HCT116 (cell line): Measurements from ENCODE around the gene TAOK3. TPM values are rescaled to one million over a fixed set of nuclear protein-coding genes. Genes with fewer than 3 reads are reported as not detected.
"Not testable (repeated sequence)": the region's sequence is repeated elsewhere in the genome, so short reads cannot be mapped to it uniquely, and the experiment has no call there.

Source experiments
- ATAC-seq: fragments of 200-7000 bp; cut with Tn5 transposase; 2 replicates; pipeline ENCODE4 v1.9.1; 2020; ENCODE audit warnings: mild to moderate bottlenecking, moderate library complexity
- BruUV-seq: library from RNA; stranded (reverse); fragments of 400-500 nt; replicated peaks from 2 replicates; lab custom pipeline; 2021; lab: Mats Ljungman, UMichigan
- CTCF ChIA-PET: fragments of 300-600 bp; sonication (Branson Sonifier 250); formaldehyde crosslinking; loops from one replicate; lab custom pipeline; 2021; ENCODE audit warnings: antibody characterized with exemption; lab: Charles Lee
- POLR2A ChIA-PET: fragments of 300-600, 350-600 bp; sonication (Branson Sonifier 250); formaldehyde crosslinking; loops from one replicate; lab custom pipeline; 2021; ENCODE audit warnings: antibody characterized with exemption; lab: Charles Lee
- RAD21 ChIA-PET, 2 experiments: fragments of 300-600 bp; sonication (Branson Sonifier 250); formaldehyde crosslinking; loops; one replicate each; lab custom pipeline; 2023; ENCODE audit warnings: low total read pairs in 2 of 2; ENCODE audit not compliant: uncharacterized antibody in 2 of 2, unreplicated experiment in 2 of 2, low non-redundant PET in 1 of 2; lab: Charles Lee
- DNase-seq: peaks from one replicate; pipeline ENCODE4 v3.0.0-alpha.2; 2010; ENCODE audit warnings: low read depth, low spot score
- H2AFZ ChIP-seq: fragments of 200-600 bp; shearing (Covaris generic), sonication (generic); 2 replicates; pipeline ENCODE4 v1.6.1; 2017; ENCODE audit warnings: low read depth, mixed run types, mixed read lengths, antibody characterized with exemption, low read length; ENCODE audit not compliant: poor library complexity, severe bottlenecking
- H3K27ac ChIP-seq: 2 replicates; pipeline ENCODE4 v1.5.1; 2012; ENCODE audit warnings: low read depth, low read length
- H3K27me3 ChIP-seq: fragments of 200-600 bp; sonication (generic); 2 replicates; pipeline ENCODE4 v1.6.1; 2016; ENCODE audit warnings: mixed run types, low read length, mixed read lengths; ENCODE audit not compliant: insufficient read depth
- H3K36me3 ChIP-seq, 2 experiments: fragments of 200-500 bp in 1 of 2; fragments of 200-600 bp in 1 of 2; sonication (Bioruptor generic) in 1 of 2; sonication (generic) in 1 of 2; 2 replicates each; pipeline versions ENCODE4 v1.5.1 to v1.6.1; 2014 to 2016; ENCODE audit warnings: low read length in 2 of 2, inconsistent platforms in 1 of 2, mixed read lengths in 1 of 2, mixed run types in 1 of 2; ENCODE audit not compliant: insufficient read depth in 2 of 2, control insufficient read depth in 1 of 2
- H3K4me1 ChIP-seq, 2 experiments: fragments of 200-600 bp in 1 of 2; sonication (generic) in 1 of 2; 2 replicates each; pipeline versions ENCODE4 v1.5.1 to v1.6.1; 2012 to 2017; ENCODE audit warnings: low read length in 2 of 2, inconsistent platforms in 1 of 2, mild to moderate bottlenecking in 1 of 2, mixed read lengths in 1 of 2, mixed run types in 1 of 2, moderate library complexity in 1 of 2; ENCODE audit not compliant: insufficient read depth in 2 of 2, control insufficient read depth in 1 of 2
- H3K4me2 ChIP-seq: fragments of 200-600 bp; sonication (generic); 2 replicates; pipeline ENCODE4 v1.6.1; 2017; ENCODE audit warnings: mixed run types, low read length, mixed read lengths
- H3K4me3 ChIP-seq, 2 experiments: fragments of 200-600 bp in 1 of 2; sonication (generic) in 1 of 2; replicated peaks in 1 of 2; 2 replicates each; pipeline ENCODE4 v1.5.1; 2011 to 2016; ENCODE audit warnings: low read length in 2 of 2, control low read depth in 1 of 2, low read depth in 1 of 2, mild to moderate bottlenecking in 1 of 2, mixed read lengths in 1 of 2, mixed run types in 1 of 2
- H3K79me2 ChIP-seq: fragments of 200-600 bp; sonication (generic); 2 replicates; pipeline ENCODE4 v1.6.1; 2017; ENCODE audit warnings: mild to moderate bottlenecking, mixed run types, low read length, moderate library complexity, mixed read lengths; ENCODE audit not compliant: insufficient read depth
- H3K9ac ChIP-seq: fragments of 200-600 bp; sonication (generic); 2 replicates; pipeline ENCODE4 v1.6.1; 2016; ENCODE audit warnings: low read length, mixed read lengths
- H3K9me2 ChIP-seq: fragments of 200-600 bp; sonication (generic), shearing (Covaris generic); 2 replicates; pipeline ENCODE4 v1.6.1; 2017; ENCODE audit warnings: mixed run types, mild to moderate bottlenecking, moderate library complexity; ENCODE audit not compliant: insufficient read depth
- H3K9me3 ChIP-seq, 2 experiments: fragments of 200-500 bp in 1 of 2; fragments of 200-600 bp in 1 of 2; sonication (Bioruptor generic) in 1 of 2; sonication (generic) in 1 of 2; 2 replicates each; pipeline ENCODE4 v1.6.1; 2014 to 2017; ENCODE audit warnings: low read length in 2 of 2, mixed read lengths in 2 of 2, inconsistent platforms in 1 of 2, low read depth in 1 of 2, mild to moderate bottlenecking in 1 of 2, mixed run types in 1 of 2, moderate library complexity in 1 of 2; ENCODE audit not compliant: control insufficient read depth in 1 of 2, insufficient read depth in 1 of 2
- H4K20me1 ChIP-seq: fragments of 200-600 bp; sonication (generic), shearing (Covaris generic); 2 replicates; pipeline ENCODE4 v1.6.1; 2017; ENCODE audit warnings: mixed run types, mild to moderate bottlenecking, moderate library complexity; ENCODE audit not compliant: insufficient read depth
- CBX3 ChIP-seq: IDR thresholded peaks from 2 replicates; pipeline ENCODE4 v1.6.1; 2012; ENCODE audit warnings: low read depth
- EZH2phosphoT487 ChIP-seq: fragments of 200-600 bp; IDR thresholded peaks from 2 replicates; pipeline ENCODE4 v1.6.1; 2018; ENCODE audit warnings: antibody characterized with exemption, borderline replicate concordance
- POLR2A ChIP-seq: IDR thresholded peaks from 2 replicates; pipeline ENCODE4 v1.7.0; 2011; ENCODE audit warnings: borderline replicate concordance; ENCODE audit not compliant: insufficient read depth, insufficient read length; ENCODE audit errors: extremely low read depth
- POLR2AphosphoS5 ChIP-seq: IDR thresholded peaks from 2 replicates; pipeline ENCODE4 v1.6.1; 2011; ENCODE audit warnings: mild to moderate bottlenecking, low read depth, low read length, moderate library complexity
- RAD21 ChIP-seq: IDR thresholded peaks from 2 replicates; pipeline ENCODE4 v1.6.1; 2012; ENCODE audit warnings: low read depth, mild to moderate bottlenecking
- SIN3A ChIP-seq: IDR thresholded peaks from 2 replicates; pipeline ENCODE4 v1.6.1; 2012; ENCODE audit warnings: low read depth
- SP1 ChIP-seq: IDR thresholded peaks from 2 replicates; pipeline ENCODE4 v1.6.1; 2012; ENCODE audit warnings: low read depth
- YY1 ChIP-seq: IDR thresholded peaks from 2 replicates; pipeline ENCODE4 v1.6.1; 2011; ENCODE audit warnings: low read length, low read depth, moderate library complexity, mild to moderate bottlenecking; ENCODE audit not compliant: insufficient replicate concordance; ENCODE audit errors: extremely low read depth
- ZFX ChIP-seq: fragments of 450-650 bp; IDR thresholded peaks from 2 replicates; pipeline ENCODE4 v1.6.1; 2017
- ZNF274 ChIP-seq: fragments of 200-500 bp; sonication (Bioruptor generic); IDR thresholded peaks from 2 replicates; pipeline ENCODE4 v1.6.1; 2014; ENCODE audit warnings: mild to moderate bottlenecking, low read depth, low read length, inconsistent platforms
- intact Hi-C: fragments of 100-400 bp; cut with micrococcal nuclease; formaldehyde crosslinking; loops from 2 replicates; pipeline ENCODE4 v1.10.0; 2022
- total RNA-seq: library from RNA; stranded (reverse); gene quantifications from one replicate; pipeline ENCODE4 v1.2.1, GENCODE V29; 2021; ENCODE audit not compliant: unreplicated experiment
- TF ChIP-seq, protein P1 (sequence below): IDR thresholded peaks from 2 replicates; pipeline ENCODE4 v1.6.1; 2012
- TF ChIP-seq, protein P2 (sequence below): IDR thresholded peaks from 2 replicates; pipeline ENCODE4 v1.6.1; 2011; ENCODE audit warnings: mild to moderate bottlenecking, low read length, moderate library complexity; ENCODE audit not compliant: insufficient replicate concordance; ENCODE audit errors: extremely low read depth

The TAOK3 gene
- total RNA-seq, 1 experiment from 2014 or later: 10.5 TPM

DNA sequence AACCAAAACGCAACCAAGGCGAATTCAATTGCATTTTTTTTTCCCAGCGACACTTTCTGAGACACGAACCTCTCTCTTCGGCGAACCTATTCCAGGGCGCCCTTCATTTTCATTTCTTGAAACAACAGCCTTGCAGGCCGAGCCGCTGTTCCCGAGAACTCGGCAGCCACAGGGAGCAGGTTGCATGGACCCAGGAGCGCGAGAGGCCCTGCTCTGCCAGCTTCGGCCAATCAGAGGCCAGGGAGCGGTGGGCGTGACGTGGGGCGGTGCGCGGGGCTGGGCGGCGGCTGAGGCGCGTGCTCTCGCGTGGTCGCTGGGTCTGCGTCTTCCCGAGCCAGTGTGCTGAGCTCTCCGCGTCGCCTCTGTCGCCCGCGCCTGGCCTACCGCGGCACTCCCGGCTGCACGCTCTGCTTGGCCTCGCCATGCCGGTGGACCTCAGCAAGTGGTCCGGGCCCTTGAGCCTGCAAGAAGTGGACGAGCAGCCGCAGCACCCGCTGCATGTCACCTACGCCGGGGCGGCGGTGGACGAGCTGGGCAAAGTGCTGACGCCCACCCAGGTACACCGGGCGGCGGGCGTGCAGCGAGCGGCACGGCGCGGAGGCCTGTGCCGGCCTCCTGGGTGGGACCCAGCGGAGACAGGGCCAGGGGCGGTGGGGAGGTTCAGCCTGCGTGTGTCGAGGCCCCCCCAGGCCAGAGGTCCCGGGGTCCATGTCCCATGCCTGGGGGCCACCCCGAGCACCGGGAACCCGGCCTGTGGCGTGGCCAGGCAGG is 236.7 kb downstream of the TAOK3 start, which contains the start of gene PEBP1:
Gene PEBP1, plus strand, starts transcription at position 337 of the 771 bp plus-strand sequence. Its CDS starts 86 bp downstream, at position 423.
- no peaks in the 10 kb centered on the region for H3K9me3 ChIP-seq
- H3K4me2 ChIP-seq: peak within 1 kb of the TSS; percentile 94
- H3K79me2 ChIP-seq: peaks cover 31% of the 10 kb centered on the region
- DNase-seq (peak; percentile 85), ATAC-seq (peak; percentile 96)
- H2AFZ ChIP-seq: peak within 1 kb of the TSS; percentile 86
- BruUV-seq: no TSS peak
- ChIA-PET CTCF (interaction anchor here (0.6 to 2.3 kb wide), 5 partner anchors 14 to 242 kb away, joined by 3 to 13 read pairs (median 8); partner anchors contain the start of gene SUDS3), RAD21 (no interaction called here), POLR2A (interaction anchor here (1.0 to 1.8 kb wide), 4 partner anchors 11 to 242 kb away, joined by 3 to 5 read pairs (median 3); no protein-coding TSS in a partner anchor)
- H3K4me3 ChIP-seq: peak within 1 kb of the TSS; percentile 91 to 94
- peak within 1 kb of the TSS; percentile 81 for H3K27ac ChIP-seq
- intact Hi-C loops: loop anchor here (10.0 kb wide), 1 partner anchor 261 kb away; no protein-coding TSS in a partner anchor
- H3K4me1 ChIP-seq: peaks cover 21 to 29% of the 10 kb centered on the region in 2 experiments
- no peaks in the 10 kb centered on the region for H3K9me2 ChIP-seq
- TF ChIP-seq CBX3 (no peak; the same call in 1 of the 2 replicates), POLR2A (peak; percentile 88), RAD21 (no peak), SP1 (peak; percentile 95), YY1 (peak; percentile 62), ZFX (peak; percentile 94), SIN3A (peak; percentile 72), POLR2AphosphoS5 (peak; percentile 87), ZNF274 (no peak), EZH2phosphoT487 (no peak)
- TF ChIP-seq, protein P1, sequence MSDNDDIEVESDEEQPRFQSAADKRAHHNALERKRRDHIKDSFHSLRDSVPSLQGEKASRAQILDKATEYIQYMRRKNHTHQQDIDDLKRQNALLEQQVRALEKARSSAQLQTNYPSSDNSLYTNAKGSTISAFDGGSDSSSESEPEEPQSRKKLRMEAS: peak; percentile 99
- TF ChIP-seq, protein P2, sequence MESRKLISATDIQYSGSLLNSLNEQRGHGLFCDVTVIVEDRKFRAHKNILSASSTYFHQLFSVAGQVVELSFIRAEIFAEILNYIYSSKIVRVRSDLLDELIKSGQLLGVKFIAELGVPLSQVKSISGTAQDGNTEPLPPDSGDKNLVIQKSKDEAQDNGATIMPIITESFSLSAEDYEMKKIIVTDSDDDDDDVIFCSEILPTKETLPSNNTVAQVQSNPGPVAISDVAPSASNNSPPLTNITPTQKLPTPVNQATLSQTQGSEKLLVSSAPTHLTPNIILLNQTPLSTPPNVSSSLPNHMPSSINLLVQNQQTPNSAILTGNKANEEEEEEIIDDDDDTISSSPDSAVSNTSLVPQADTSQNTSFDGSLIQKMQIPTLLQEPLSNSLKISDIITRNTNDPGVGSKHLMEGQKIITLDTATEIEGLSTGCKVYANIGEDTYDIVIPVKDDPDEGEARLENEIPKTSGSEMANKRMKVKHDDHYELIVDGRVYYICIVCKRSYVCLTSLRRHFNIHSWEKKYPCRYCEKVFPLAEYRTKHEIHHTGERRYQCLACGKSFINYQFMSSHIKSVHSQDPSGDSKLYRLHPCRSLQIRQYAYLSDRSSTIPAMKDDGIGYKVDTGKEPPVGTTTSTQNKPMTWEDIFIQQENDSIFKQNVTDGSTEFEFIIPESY: peak; percentile 92
- no peaks in the 10 kb centered on the region for H4K20me1 ChIP-seq
- no peaks in the 10 kb centered on the region for H3K27me3 ChIP-seq
- H3K36me3 ChIP-seq: peaks cover 17 to 18% of the 10 kb centered on the region in 2 experiments
- H3K9ac ChIP-seq: peak within 1 kb of the TSS; percentile 96

DNA sequence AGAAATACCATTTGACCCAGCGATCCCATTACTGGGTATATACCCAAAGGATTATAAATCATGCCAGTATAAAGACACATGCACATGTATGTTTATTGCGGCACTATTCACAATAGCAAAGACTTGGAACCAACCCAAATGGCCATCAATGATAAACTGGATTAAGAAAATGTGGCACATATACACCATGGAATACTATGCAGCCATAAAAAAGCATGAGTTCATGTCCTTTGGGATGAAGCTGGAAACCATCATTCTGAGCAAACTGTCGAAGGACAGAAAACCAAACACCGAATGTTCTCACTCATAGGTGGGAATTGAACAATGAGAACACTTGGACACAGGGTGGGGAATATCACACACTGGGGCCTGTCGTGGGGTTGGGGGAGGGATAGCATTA is 243.3 kb downstream of the TAOK3 start:
- RAD21 ChIA-PET, H4K20me1 ChIP-seq, ATAC-seq, H3K36me3 ChIP-seq, DNase-seq, H3K9me2 ChIP-seq, H3K27ac ChIP-seq, H3K27me3 ChIP-seq, intact Hi-C loops, H3K79me2 ChIP-seq, H2AFZ ChIP-seq, H3K9me3 ChIP-seq, H3K9ac ChIP-seq, BruUV-seq, H3K4me2 ChIP-seq, H3K4me3 ChIP-seq, CTCF ChIA-PET: not testable (repeated sequence)
- POLR2A ChIA-PET: interaction anchor here (1.0 kb wide), 1 partner anchor 8 kb away, joined by 3 read pairs; no protein-coding TSS in a partner anchor
- H3K4me1 ChIP-seq: peaks cover 15 to 19% of the 10 kb centered on the region in 2 experiments
